PC-3 (cell line): ENCODE measurements around the gene P2RX1.

ENCODE experiments used
- EZH2phosphoT487 ChIP-seq: fragments of 300-600 bp; sonication (generic); IDR thresholded peaks from 2 replicates; pipeline ENCODE4 v1.6.1; 2018; ENCODE audit warnings: mild to moderate bottlenecking, antibody characterized with exemption, low read length, borderline replicate concordance
- TF ChIP-seq, protein P1 (sequence below): fragments of 300-600 bp; sonication (generic); conservative IDR thresholded peaks from 2 replicates; pipeline ENCODE4 v1.5.1; 2017; ENCODE audit warnings: antibody characterized with exemption, low read depth, mild to moderate bottlenecking, low read length

DNA sequence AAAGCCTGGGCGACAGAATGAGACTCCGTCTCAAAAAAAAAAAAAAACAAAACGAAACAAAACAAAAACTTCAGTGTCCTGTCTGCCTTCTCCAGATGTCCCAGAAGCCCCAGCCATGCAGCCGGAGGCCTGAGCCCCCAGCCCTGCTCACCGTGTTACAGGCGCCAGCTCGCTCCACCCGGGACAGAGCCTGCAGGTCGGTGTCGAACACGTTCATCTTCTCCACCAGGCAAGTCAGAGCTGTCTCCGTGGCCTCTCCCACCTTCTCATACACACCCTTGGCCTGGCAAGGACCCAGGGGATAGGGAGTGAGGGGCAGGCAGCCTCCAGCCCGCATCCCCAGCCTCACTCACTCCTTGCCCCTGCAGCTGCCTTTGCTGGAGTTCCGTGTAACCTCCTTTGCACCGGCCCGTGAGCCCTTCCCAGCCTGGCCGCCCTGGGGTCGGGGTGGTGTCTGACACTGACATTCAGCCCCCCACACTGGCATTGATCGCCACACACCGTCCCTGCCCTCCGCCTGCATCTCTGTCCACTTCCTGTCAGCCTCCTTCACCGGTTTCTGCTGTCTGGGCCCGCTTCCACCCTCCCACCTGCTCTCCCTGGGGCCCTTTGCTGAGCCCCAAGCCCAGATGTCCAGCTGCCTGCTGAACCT is 27.1 kb upstream of the P2RX1 start:
- TF ChIP-seq, protein P1, sequence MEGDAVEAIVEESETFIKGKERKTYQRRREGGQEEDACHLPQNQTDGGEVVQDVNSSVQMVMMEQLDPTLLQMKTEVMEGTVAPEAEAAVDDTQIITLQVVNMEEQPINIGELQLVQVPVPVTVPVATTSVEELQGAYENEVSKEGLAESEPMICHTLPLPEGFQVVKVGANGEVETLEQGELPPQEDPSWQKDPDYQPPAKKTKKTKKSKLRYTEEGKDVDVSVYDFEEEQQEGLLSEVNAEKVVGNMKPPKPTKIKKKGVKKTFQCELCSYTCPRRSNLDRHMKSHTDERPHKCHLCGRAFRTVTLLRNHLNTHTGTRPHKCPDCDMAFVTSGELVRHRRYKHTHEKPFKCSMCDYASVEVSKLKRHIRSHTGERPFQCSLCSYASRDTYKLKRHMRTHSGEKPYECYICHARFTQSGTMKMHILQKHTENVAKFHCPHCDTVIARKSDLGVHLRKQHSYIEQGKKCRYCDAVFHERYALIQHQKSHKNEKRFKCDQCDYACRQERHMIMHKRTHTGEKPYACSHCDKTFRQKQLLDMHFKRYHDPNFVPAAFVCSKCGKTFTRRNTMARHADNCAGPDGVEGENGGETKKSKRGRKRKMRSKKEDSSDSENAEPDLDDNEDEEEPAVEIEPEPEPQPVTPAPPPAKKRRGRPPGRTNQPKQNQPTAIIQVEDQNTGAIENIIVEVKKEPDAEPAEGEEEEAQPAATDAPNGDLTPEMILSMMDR: no peak
- no peak for TF ChIP-seq EZH2phosphoT487
